ENCODE data around the gene SUGP1. TPM values are rescaled to one million over a fixed set of nuclear protein-coding genes. Genes with fewer than 3 reads are reported as not detected.

The SUGP1 gene
- polyA plus RNA-seq, 1 donor (not counting 4 experiments of a cell fraction or from before 2014, with no cell fraction given): 28.6 TPM

DNA sequence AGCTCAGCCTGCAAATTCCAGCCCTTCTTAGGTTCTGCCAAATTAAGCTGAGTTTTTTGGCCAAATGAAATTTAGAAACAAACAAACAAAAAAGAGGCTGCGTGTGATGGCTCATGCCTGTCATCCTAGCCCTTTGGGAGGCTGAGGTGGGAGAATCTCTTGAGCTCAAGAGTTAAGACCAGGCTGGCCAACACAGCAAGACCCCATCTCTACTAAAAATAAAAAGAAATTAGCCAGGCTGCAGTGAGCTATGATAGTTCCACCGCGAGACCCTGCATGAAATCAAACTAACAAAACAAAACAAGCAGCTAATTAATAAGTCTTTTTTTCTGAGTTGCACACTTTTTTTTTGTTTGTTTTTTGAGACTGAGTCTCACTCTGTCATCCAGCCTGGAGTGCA, 90.6 kb downstream of the SUGP1 start:
- Histone ChIP-seq H3K9me3 (ENCODE audit: control insufficient read depth, low read depth, low read length) (peaks cover 10% of the 10 kb centered on the region), H3K4me3 (ENCODE audit: control insufficient read depth in 2 of 3, extremely low read depth in 1 of 3, insufficient read depth in 2 of 3, low read depth in 1 of 3, low read length in 3 of 3) (no peak overlapping the region), H3K36me3 (ENCODE audit: control insufficient read depth in 2 of 2, extremely low read depth in 1 of 2, insufficient read depth in 2 of 2, low read length in 2 of 2) (no peaks in the 10 kb centered on the region), H4K20me1 (ENCODE audit: control insufficient read depth, extremely low read depth, insufficient read depth, low read length) (no peaks in the 10 kb centered on the region), H3K9ac (ENCODE audit: control insufficient read depth, extremely low read depth, insufficient read depth, low read length) (no peak overlapping the region), H3K79me2 (ENCODE audit: control insufficient read depth, insufficient read depth, low read length) (no peaks in the 10 kb centered on the region), H3K27ac (ENCODE audit: control insufficient read depth, insufficient read depth, low read length) (no peak overlapping the region), H3K4me2 (ENCODE audit: control insufficient read depth, extremely low read depth, insufficient read depth, low read depth, low read length) (no peak overlapping the region), H3K4me1 (ENCODE audit: control insufficient read depth, extremely low read depth, insufficient read depth, low read length) (peaks cover 3% of the 10 kb centered on the region), H3K27me3 (ENCODE audit: control insufficient read depth, extremely low read depth, insufficient read depth, low read length) (peaks cover 7% of the 10 kb centered on the region), H3K9me1 (ENCODE audit: control insufficient read depth, extremely low read depth, insufficient read depth, low read length) (no peaks in the 10 kb centered on the region), H2AFZ (ENCODE audit: control insufficient read depth, low read length) (no peak overlapping the region)
- no peak for FAIRE-seq
- TF ChIP-seq, protein P1, sequence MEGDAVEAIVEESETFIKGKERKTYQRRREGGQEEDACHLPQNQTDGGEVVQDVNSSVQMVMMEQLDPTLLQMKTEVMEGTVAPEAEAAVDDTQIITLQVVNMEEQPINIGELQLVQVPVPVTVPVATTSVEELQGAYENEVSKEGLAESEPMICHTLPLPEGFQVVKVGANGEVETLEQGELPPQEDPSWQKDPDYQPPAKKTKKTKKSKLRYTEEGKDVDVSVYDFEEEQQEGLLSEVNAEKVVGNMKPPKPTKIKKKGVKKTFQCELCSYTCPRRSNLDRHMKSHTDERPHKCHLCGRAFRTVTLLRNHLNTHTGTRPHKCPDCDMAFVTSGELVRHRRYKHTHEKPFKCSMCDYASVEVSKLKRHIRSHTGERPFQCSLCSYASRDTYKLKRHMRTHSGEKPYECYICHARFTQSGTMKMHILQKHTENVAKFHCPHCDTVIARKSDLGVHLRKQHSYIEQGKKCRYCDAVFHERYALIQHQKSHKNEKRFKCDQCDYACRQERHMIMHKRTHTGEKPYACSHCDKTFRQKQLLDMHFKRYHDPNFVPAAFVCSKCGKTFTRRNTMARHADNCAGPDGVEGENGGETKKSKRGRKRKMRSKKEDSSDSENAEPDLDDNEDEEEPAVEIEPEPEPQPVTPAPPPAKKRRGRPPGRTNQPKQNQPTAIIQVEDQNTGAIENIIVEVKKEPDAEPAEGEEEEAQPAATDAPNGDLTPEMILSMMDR (optimal IDR thresholded peaks at IDR 0.05 in 1 of 3, IDR thresholded peaks at IDR 0.05 in 1 of 3, conservative IDR thresholded peaks at IDR 0.05 in 1 of 3; ENCODE audit: extremely low read depth in 1 of 3, insufficient read depth in 2 of 3, low read length in 3 of 3): no peak
- TF ChIP-seq EZH2 (IDR thresholded peaks at IDR 0.05; ENCODE audit: low read length): no peak
- DNase-seq (ENCODE audit: low read depth, low spot score): no peak
- dilution Hi-C loops (cut with MboI; ENCODE audit: extremely low pct_ligation_motif_present, low sequenced_read_pairs): no loop called here

DNA sequence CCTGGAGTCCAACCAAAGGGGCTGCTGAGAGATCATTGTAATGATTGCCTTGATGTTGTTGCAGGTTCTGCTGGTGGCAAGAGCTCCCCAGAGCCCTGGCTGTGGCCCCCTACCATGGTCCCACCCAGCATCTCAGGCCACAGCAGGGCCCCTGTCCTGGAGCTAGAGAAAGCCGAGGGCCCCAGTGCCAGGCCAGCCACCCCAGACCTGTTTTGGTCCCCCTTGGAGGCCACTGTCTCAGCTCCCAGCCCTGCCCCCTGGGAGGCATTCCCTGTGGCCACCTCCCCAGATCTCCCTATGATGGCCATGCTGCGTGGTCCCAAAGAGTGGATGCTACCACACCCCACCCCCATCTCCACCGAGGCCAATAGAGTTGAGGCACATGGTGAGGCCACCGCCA, 93.1 kb downstream of the SUGP1 start:
- FAIRE-seq: no peak
- Histone ChIP-seq H4K20me1 (ENCODE audit: control insufficient read depth, extremely low read depth, insufficient read depth, low read length) (no peaks in the 10 kb centered on the region), H3K27me3 (ENCODE audit: control insufficient read depth, extremely low read depth, insufficient read depth, low read length) (peaks cover 17% of the 10 kb centered on the region), H3K9ac (ENCODE audit: control insufficient read depth, extremely low read depth, insufficient read depth, low read length) (no peak overlapping the region), H3K9me1 (ENCODE audit: control insufficient read depth, extremely low read depth, insufficient read depth, low read length) (no peaks in the 10 kb centered on the region), H3K79me2 (ENCODE audit: control insufficient read depth, insufficient read depth, low read length) (no peaks in the 10 kb centered on the region), H3K27ac (ENCODE audit: control insufficient read depth, insufficient read depth, low read length) (no peak overlapping the region), H3K4me3 (ENCODE audit: control insufficient read depth in 2 of 3, extremely low read depth in 1 of 3, insufficient read depth in 2 of 3, low read depth in 1 of 3, low read length in 3 of 3) (no peak overlapping the region), H3K36me3 (ENCODE audit: control insufficient read depth in 2 of 2, extremely low read depth in 1 of 2, insufficient read depth in 2 of 2, low read length in 2 of 2) (no peaks in the 10 kb centered on the region), H3K9me3 (ENCODE audit: control insufficient read depth, low read depth, low read length) (no peaks in the 10 kb centered on the region), H3K4me1 (ENCODE audit: control insufficient read depth, extremely low read depth, insufficient read depth, low read length) (peaks cover 3% of the 10 kb centered on the region), H2AFZ (ENCODE audit: control insufficient read depth, low read length) (no peak overlapping the region), H3K4me2 (ENCODE audit: control insufficient read depth, extremely low read depth, insufficient read depth, low read depth, low read length) (no peak overlapping the region)
- dilution Hi-C loops (cut with MboI; ENCODE audit: extremely low pct_ligation_motif_present, low sequenced_read_pairs): no loop called here
- TF ChIP-seq, protein P1 (optimal IDR thresholded peaks at IDR 0.05 in 1 of 3, IDR thresholded peaks at IDR 0.05 in 1 of 3, conservative IDR thresholded peaks at IDR 0.05 in 1 of 3; ENCODE audit: extremely low read depth in 1 of 3, insufficient read depth in 2 of 3, low read length in 3 of 3): no peak
- TF ChIP-seq EZH2 (IDR thresholded peaks at IDR 0.05; ENCODE audit: low read length): no peak
- DNase-seq (ENCODE audit: low read depth, low spot score): no peak
